Limb (tissue), 2 donors: ENCODE data around the gene RSU1.
A peak's percentile ranks its signal among the peaks of the same experiment; 100 is the strongest.
"Not testable (repeated sequence)": the region's sequence is repeated elsewhere in the genome, so short reads cannot be mapped to it uniquely, and the experiment has no call there.

ENCODE experiments used
- DNase-seq, 2 donors: peaks; one replicate each; pipeline ENCODE4 v3.0.0-alpha.2; 2016; ENCODE audit errors: extremely low spot score in 2 of 2

The RSU1 gene

GRCh38 chr10:16788125-16788524, 29.1 kb downstream of the RSU1 start:
- no peak for DNase-seq

- no peak for DNase-seq
These were observed 29.8 kb downstream of the RSU1 start for GRCh38 chr10:16787361-16787791.

- DNase-seq = no peak
These were observed 36.8 kb downstream of the RSU1 start for GRCh38 chr10:16780338-16780880.

- no peak for DNase-seq
These were observed 37.8 kb downstream of the RSU1 start for GRCh38 chr10:16779384-16779915.

GRCh38 chr10:16777473-16778370, 39.5 kb downstream of the RSU1 start:
- DNase-seq = peak in 1 of 2 donors; percentile 74

- DNase-seq = no peak
These were observed 40.3 kb downstream of the RSU1 start for GRCh38 chr10:16776896-16777295.

GRCh38 chr10:16773334-16773733, 43.9 kb downstream of the RSU1 start:
- DNase-seq = no peak

- no peak for DNase-seq
These were observed 46.6 kb downstream of the RSU1 start for GRCh38 chr10:16770670-16771069.

- no peak for DNase-seq
These were observed 47.1 kb downstream of the RSU1 start for GRCh38 chr10:16770141-16770540.

GRCh38 chr10:16769331-16769730, 47.9 kb downstream of the RSU1 start:
- DNase-seq = no peak

GRCh38 chr10:16768702-16769101, 48.5 kb downstream of the RSU1 start:
- no peak for DNase-seq

GRCh38 chr10:16765509-16766375, 51.5 kb downstream of the RSU1 start:
- no peak for DNase-seq

- no peak for DNase-seq
These were observed 55.9 kb downstream of the RSU1 start for GRCh38 chr10:16761300-16761699.

GRCh38 chr10:16756561-16757221, 60.5 kb downstream of the RSU1 start:
- no peak for DNase-seq

GRCh38 chr10:16754765-16755164, 62.5 kb downstream of the RSU1 start:
- no peak for DNase-seq

- DNase-seq = not testable (repeated sequence)
These were observed 64.4 kb downstream of the RSU1 start for GRCh38 chr10:16752849-16753248.

- DNase-seq = no peak
These were observed 65.1 kb downstream of the RSU1 start for GRCh38 chr10:16752099-16752498.

GRCh38 chr10:16751244-16751643, 66.0 kb downstream of the RSU1 start:
- DNase-seq = no peak

- no peak for DNase-seq
These were observed 66.8 kb downstream of the RSU1 start for GRCh38 chr10:16750461-16750860.

- no peak for DNase-seq
These were observed 68.5 kb downstream of the RSU1 start for GRCh38 chr10:16748749-16749148.

- DNase-seq = no peak
These were observed 70.4 kb downstream of the RSU1 start for GRCh38 chr10:16746856-16747255.
